GM21576 (cell line): ENCODE data around the gene SEC63.
"Not testable (repeated sequence)": the region's sequence is repeated elsewhere in the genome, so short reads cannot be mapped to it uniquely, and the experiment has no call there.

ENCODE experiments used
- ATAC-seq: cut with Tn5 transposase; IDR thresholded peaks from one replicate; pipeline ENCODE4 v1.9.1; 2021; ENCODE audit warnings: mild to moderate bottlenecking, moderate library complexity; ENCODE audit not compliant: unreplicated experiment

The SEC63 gene

DNA sequence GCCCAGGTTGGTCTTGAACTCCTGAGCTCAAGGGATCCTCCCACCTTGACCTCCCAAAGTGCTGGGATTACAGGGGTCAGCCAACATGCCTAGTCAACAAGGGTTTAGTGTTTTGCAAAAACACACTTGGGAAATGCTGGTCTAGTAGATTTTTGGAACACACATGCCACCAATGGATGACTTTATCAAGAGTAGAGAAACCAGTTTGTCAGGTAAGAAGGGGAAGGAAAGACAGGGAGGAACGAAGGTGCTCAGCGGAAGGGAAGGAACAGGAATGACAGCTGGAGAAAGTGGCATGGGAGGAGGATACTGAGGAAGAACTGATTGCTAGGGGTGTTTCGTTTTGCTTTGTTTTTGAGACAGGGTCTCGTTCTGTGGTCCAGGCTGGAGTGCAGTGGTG, 15.6 kb upstream of the SEC63 start:
- no peak for ATAC-seq

DNA sequence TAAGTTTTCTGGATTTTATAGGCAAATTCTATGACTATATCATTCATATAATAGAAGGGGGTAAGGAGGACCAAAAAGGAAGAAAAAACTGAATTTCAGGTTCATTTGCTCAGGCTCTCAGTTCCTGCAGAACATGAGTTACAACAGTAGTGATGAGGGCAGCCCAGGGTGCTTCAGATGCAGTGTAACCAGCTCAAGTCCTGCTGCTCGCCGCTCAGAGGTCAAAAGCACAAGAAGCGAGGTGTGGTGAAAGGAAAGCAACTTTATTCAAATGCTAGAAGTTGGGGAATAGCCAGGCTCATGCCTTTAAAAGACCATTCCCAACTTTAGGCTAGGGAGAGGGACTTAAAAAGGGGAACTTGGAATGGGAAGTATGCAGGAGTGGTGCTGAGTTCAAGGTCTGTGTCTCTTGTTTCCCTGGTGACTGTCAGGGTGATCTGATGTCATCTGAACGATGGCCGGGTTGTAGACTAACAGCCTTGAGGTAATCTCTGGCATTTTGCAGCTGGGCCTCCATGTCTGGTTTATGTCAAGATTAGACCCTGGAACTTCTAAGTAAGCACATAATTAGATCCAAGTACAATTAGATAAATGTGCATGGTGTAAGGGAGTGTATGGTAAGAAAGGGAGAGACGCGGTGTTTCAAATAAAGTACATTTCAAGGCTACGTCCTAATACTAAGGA, 14.5 kb upstream of the SEC63 start:
- ATAC-seq: no peak

DNA sequence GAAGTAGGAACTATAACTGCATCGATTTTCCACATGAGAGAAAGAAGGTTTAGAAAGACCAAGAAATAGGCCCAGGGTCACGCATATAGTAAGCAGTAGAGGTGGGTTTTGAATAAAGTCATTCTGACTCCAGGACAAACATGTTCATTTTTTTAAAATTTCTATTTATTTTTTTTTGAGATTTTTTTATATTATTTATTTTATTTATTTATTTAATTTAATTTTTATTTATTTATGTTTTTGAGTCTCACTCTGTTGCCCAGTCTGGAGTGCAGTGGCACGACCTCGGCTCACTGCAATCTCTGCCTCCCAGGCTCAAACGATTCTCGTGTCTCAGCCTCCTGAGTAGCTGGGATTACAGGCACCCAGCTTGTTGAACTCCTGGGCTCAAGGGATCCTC, 13.2 kb upstream of the SEC63 start:
- ATAC-seq: no peak

DNA sequence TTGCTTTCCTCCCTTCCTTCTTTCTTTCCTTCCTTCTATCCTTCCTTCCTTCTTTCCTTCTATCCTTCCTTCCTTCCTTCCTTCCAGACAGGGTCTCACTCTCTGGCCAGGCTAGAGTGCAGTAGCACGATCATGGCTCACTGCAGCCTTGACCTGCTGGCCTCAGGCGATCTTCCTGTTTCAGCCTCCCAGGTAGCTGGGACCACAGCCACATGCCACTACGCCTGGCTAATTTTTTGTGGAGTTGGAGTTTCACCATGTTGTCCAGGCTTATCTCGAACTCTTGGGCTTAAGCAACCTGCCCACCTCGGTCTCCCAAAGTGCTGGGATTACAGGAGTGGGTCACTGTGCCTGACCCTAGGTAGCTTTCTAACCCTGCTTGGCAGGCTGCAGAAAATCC, 12.2 kb upstream of the SEC63 start:
- ATAC-seq: no peak

DNA sequence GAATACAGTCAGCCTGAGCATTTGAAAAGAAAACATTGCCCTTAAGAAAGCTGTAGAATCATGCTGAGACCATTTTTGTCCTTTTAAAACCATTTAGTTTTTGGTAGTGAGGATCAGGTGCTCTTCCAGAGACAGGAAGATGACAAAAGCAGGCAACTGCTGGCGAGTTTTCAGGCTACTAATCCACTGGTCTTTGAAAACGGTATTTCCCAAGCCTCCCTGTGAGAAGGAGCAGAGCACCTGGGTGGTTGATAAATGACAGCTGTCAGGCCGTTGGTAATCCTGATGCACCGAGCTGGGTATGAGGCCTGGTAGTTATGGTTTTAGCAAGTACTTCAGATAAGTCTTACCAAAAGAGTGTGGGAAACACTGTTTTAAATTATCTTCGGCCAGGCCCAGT, 10.1 kb upstream of the SEC63 start:
- no peak for ATAC-seq

DNA sequence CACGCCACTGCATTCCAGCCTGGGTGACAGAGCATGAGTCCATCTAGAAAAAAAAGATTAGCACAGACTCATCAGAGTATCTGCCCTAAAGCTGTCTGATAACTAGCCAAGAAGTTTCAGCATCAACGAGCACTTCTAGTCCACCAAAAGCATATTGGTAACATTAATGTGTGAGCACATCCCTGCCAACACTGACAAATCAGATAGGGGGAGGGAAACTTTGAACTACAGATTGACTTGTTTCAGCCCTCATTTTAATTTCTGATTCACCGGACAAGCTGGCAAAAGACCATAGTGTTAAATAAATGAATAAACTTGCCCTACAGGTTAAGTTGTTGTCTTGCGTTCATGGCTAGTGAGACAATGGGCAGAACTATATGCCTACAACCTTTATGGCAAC, 7.7 kb upstream of the SEC63 start:
- no peak for ATAC-seq

DNA sequence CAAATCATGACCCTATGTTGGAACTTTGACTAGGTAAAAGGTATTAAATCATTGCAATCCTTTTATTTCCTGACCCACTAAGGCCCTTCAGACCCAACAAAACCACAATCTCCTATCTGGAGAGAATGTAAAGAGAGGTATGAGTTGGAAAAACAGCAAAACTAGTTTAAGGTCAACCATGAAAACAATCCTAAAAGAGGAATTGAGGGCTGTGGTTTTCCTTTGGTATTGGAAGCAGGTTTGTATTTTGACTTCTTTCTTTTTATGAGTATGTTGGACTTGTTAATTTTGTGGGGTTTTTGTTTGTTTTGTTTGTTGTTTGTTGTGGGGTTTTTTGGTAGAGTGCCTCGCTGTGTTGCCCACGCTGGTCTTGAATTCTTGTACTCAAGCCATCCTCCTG, 4.7 kb upstream of the SEC63 start:
- no peak for ATAC-seq

DNA sequence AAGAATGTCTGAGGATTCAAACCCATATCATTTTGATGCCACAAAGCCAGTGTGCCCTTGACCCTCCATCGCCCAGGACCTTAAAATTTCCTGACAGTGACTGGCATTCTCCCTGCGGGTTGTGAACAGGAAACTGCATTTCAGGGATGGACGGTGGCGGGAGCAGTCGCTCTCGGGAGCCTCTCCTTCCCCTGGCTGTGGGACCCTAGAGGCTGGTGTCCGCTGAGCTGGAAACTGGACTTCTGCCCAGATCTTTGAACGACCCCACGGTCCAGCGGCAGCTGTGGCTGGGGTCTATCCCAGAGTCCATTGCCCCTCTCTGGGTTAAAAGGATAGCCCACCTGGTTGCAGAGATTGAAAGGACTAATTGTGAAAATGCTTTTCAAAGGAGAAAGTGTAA, 1.4 kb upstream of the SEC63 start:
- ATAC-seq: no peak

DNA sequence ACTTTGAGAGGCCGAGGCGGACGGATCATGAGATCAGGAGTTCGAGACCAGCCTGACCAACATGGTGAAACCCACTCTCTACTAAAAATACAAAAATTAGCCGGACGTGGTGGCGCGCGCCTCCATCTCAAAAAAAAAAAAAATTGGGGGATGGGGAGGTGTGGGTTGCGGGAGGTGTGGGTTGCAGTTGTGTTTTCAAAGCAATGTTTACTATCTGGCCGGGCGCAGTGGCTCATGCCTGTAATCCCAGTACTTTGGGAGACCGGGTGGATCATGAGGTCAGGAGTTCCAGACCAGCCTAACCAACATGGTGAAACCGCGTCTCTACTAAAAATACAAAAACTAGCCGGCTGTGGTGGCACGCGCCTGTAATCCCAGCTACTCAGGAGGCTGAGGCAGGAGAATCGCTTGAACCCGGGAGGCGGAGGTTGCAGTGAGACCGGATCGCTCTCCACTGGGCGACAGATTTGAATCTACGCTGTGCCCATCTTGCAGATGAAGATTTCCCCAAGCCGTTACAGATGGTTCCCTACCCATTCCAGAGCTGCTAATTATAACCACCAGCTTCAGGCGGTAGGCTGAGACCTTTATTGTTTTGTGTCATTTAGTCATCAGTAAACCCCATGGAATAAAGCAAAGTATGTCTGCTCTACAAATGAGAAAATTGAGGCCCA, 818 bp upstream of the SEC63 start:
- not testable (repeated sequence) for ATAC-seq

DNA sequence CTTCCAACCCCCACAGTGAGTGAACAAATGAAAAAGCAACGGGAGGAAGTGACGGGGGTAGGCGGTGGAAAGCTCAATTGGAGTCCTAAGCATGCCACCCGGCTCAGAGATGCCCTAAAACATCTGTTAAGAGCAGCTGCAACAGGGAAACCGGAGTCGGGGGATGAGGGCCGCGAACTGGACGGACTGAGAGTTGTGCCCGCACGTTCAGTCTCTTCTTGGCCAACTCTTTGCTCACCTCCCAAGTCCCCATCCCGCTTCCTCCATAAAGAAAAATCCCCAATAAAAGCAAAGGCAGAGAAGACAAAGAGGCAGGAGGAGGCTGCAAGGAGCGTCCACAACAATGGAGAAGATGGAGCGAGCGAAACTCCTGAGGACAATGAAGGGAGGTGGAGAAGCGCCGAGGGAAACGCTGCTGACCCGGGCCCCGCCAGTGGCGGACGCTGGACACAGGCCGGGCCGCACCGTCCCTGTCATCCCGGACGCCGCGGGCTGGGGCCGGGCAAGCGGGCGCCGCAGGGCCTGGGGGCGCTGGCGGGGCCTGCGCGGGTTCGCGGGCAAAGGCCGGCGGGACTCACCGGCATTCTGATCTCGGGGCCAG, 600 bp downstream of the SEC63 start:
- ATAC-seq: peak; percentile 34

DNA sequence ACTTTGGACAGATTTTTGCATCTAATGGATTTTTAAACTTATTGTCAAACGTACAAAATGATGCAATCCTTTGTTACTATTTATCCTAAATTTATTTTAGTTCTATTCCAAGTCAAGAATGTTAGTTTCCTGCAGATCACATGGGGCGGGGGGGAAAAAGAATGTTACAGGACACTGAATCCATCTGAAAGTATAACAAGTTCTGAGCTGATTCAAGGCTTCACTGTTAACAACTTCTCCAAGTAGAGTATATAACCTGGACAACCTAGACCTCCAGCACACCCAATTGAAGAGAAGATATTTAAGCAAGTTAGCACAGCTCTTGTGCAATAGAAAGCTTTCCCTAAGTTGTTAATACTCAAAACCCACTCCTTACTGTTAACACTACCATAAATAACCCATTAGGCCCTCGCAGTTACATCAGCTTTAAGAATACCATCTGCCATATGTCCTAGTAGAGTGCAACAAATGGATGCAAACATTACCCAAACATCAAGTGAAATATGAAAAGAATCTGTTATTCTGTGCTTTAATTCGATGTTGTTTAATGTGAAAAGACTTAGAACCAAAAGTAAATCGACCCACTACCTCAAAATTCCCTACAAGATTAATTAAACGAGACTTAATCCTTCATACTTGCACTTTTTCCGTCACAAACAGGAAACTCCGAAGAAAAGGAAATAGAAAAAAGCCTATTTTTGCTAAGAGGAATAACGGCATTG, 1.3 kb downstream of the SEC63 start:
- no peak for ATAC-seq

DNA sequence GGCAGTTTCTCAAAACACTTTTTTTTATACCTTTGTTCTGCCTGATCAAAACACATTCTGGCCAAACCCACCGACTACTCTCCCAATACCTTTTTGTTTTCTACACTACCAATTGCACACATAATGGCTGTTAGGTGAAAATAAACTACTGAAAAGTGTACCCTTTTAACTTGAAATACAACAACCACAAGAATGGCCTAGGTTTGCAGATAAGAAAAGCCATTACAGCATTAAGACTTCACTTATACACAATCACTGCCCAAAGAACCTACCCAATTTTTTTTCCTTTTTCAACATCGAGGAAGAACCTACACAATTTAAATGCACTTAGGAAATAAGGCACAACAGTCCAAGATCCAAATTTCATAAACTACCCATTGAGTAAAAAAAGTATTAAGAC, 1.8 kb downstream of the SEC63 start:
- no peak for ATAC-seq

DNA sequence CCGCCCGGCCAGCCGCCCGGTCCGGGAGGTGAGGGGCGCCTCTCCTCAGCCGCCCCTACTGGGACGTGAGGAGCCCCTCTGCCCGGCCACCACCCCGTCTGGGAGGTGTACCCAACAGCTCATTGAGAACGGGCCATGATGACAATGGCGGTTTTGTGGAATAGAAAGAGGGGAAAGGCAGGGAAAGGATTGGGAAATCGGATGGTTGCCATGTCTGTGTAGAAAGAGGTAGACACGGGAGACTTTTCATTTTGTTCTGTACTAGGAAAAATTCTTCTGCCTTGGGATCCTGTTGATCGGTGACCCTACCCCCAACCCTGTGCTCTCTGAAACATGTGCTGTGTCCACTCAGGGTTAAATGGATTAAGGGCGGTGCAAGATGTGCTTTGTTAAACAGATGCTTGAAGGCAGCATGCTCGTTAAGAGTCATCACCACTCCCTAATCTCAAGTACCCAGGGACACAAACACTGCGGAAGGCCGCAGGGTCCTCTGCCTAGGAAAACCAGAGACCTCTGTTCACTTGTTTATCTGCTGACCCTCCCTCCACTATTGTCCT, 4.1 kb downstream of the SEC63 start:
- ATAC-seq: not testable (repeated sequence)

DNA sequence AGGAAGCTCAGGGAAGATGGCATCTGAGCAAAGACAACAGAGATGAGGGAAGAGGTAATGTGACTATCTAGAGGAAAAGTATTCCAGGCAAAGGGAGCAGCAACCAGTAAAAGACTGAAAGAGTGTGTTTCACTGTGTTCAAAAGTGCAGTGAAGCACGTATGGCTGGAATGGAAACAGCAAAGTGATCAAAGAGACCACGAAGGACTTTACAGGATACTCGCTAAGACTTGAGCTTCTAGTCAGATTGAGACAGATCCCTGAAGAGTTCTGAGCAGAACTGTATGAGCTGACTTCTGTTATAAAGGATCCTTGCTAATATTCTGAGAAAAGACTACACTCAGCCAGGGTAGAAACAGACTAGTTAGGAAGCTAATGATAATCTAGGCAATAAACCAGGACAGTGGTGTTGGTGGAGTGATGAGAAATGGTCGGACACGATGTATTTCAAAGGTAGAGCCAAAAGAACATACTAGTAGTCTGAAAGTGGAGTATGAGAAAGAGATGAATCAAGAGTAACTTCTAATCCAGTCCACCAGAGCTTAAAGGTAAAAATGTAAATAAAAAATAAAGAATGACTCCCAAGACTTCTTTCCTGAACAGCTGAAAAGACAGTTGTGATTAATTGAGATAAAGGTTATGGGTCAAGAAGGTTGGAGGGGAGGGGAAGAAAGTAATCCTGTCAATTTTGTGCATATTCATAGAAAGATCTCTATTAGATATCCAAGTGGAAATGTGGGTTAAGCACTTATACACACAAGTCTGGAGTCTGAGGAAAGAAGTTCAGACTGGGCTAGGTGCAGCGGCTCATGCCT, 14.2 kb downstream of the SEC63 start:
- no peak for ATAC-seq

DNA sequence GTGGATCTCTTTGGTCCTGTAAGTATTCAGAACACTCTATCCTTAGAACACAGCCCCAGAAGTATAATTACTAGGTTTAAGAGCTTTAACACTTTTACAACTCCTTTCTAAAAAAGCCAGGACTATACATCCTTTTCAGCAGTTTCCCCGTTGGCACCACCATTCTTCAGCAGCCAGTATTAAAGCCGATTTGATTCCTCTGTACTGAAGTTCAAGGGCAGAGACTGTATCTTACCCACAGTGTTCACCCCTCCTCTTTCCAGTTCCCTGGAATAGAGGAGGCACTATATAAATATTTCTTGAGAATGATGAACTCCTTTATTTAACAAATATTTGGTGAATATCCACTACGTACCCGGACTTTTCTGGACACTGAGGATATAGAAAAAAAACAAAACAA, 15.9 kb downstream of the SEC63 start:
- no peak for ATAC-seq

DNA sequence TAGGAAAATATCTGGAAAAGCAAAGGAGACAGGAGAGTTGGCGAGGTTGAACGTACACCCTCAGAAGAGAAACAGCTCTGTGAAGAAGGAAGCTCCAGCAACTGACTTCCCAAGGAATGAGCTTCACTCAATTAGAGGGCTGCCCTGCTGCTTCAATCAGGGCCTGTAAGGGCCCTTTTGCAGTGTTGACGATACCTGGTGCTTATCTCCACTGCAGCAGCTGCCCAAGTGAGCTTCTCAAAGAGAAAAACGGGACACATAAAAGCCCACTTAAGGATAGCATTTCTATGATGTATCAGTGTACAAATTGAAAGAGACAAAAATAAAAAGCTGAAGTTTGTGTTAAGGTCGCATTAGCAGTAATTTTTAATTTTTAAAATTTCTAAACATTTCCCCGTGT, 16.4 kb downstream of the SEC63 start:
- no peak for ATAC-seq

DNA sequence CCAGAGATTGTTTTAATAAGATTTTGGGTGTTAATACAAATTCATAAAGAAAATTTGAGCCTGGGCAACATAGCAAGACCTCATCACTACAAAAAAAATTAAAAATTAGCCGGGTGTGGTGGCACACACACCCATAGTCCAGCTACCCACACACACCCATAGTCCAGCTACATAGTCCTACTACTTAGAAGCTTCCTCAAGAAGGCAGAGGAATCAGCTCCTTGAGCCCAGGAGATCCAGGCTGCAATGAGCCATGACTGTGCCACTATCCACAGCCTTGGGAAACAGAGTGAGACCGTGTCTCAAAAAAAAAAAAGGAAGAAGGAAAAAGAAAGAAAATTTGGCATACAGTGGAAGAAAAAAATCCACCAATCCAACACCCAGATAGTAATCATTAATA, 16.8 kb downstream of the SEC63 start:
- ATAC-seq: no peak

DNA sequence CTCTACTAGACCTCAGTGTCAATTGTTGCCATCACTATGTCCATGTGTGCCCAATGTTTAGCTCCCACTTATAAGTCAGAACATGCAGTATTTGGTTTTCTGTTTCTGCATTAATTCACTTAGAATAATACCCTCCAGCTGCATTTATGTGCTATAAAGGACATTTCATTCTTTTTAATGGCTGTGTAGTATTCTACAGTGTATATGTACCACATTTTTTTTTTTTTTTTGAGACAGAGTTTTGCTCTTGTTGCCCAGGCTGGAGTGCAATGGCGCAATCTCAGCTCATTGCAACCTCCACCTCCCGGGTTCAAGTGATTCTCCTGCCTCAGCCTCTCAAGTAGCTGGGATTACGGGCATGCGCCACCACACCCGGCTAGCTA, 21.1 kb downstream of the SEC63 start:
- not testable (repeated sequence) for ATAC-seq

DNA sequence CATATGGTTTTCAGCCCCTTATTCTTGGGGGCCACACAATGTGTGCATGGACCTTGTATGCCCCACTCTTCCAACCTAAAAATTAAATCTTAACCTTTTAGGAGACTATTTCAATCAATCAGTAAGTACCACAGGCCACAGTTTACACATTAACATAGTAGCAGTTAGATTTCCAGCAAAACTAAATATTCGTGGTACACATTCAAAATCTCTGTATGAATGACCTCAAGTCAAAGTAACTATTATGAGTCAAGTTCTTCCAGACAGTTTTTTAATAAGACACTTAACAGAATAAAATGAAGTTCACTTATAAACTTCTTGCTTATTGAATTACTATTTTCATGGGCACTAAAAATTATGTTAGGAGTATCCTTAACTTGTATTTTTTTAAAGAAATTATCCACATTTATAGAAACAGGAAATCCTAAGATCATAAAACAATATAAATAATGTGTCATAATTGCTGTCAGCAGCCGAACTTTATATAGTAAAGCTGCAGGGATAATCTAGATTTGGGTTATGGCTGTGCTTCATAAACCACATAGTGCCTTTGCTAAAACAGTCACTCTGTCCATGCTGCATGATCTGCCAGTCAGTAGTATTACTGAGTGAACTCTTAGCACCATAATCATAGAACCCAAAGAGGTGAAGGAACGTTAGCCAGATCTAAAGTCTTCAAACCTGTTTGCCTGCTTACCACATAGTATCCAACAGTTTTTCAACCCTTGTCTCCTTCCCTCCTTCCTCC, 21.7 kb downstream of the SEC63 start:
- ATAC-seq: no peak

DNA sequence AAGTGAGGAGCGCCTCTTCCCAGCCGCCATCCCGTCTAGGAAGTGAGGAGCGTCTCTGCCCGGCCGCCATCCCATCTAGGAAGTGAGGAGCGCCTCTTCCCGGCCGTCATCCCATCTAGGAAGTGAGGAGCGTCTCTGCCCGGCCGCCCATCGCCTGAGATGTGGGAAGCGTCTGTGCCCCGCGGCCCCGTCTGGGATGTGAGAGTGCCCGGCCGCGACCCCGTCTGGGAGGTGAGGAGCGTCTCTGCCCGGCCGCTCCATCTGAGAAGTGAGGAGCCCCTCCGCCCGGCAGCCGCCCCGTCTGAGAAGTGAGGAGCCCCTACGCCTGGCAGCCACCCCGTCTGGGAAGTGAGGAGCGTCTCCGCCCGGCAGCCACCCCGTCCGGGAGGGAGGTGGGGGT, 23.8 kb downstream of the SEC63 start:
- not testable (repeated sequence) for ATAC-seq
